HG02938 (cell line): ENCODE results near the gene PHLDA1.
A peak's percentile ranks its signal among the peaks of the same experiment; 100 is the strongest.

Experiments
- ATAC-seq: cut with Tn5 transposase; IDR thresholded peaks from one replicate; pipeline ENCODE4 v1.9.1; 2021; ENCODE audit warnings: mild to moderate bottlenecking, moderate library complexity; ENCODE audit not compliant: unreplicated experiment

Gene PHLDA1

GRCh38 chr12:76020281-76020680 lies 11.3 kb downstream of the PHLDA1 start:
- ATAC-seq = peak; percentile 58

- ATAC-seq = no peak
These were observed 12.9 kb downstream of the PHLDA1 start for GRCh38 chr12:76018672-76019071.

GRCh38 chr12:76018111-76018510 lies 13.5 kb downstream of the PHLDA1 start:
- ATAC-seq = no peak

- ATAC-seq = no peak
These were observed 17.6 kb downstream of the PHLDA1 start for GRCh38 chr12:76014007-76014406.

GRCh38 chr12:76013603-76014002 lies 18.0 kb downstream of the PHLDA1 start:
- ATAC-seq = no peak

- ATAC-seq = no peak
These were observed 18.9 kb downstream of the PHLDA1 start for GRCh38 chr12:76012644-76013043.

GRCh38 chr12:76010732-76011458 lies 20.7 kb downstream of the PHLDA1 start:
- no peak for ATAC-seq

GRCh38 chr12:76008428-76008827 lies 23.1 kb downstream of the PHLDA1 start:
- no peak for ATAC-seq

GRCh38 chr12:76007640-76008039 lies 23.9 kb downstream of the PHLDA1 start:
- ATAC-seq = no peak

- no peak for ATAC-seq
These were observed 25.3 kb downstream of the PHLDA1 start for GRCh38 chr12:76006028-76006925.

- no peak for ATAC-seq
These were observed 28.3 kb downstream of the PHLDA1 start for GRCh38 chr12:76003355-76003638.

- ATAC-seq = no peak
These were observed 28.8 kb downstream of the PHLDA1 start for GRCh38 chr12:76002598-76003354.

GRCh38 chr12:75998292-75999063 lies 33.1 kb downstream of the PHLDA1 start:
- no peak for ATAC-seq

- ATAC-seq = no peak
These were observed 33.9 kb downstream of the PHLDA1 start for GRCh38 chr12:75997658-75998057.

GRCh38 chr12:75996861-75997447 lies 34.6 kb downstream of the PHLDA1 start:
- no peak for ATAC-seq

GRCh38 chr12:75995691-75996090 lies 35.9 kb downstream of the PHLDA1 start:
- ATAC-seq = no peak

GRCh38 chr12:75994069-75994740 lies 37.4 kb downstream of the PHLDA1 start:
- ATAC-seq = no peak

- no peak for ATAC-seq
These were observed 39.8 kb downstream of the PHLDA1 start for GRCh38 chr12:75991753-75992152.

GRCh38 chr12:75990189-75990912 lies 41.2 kb downstream of the PHLDA1 start:
- no peak for ATAC-seq
